ENCODE measurements around the gene OR2M4.
"Not testable (repeated sequence)": the region's sequence is repeated elsewhere in the genome, so short reads cannot be mapped to it uniquely, and the experiment has no call there.

Gene OR2M4

GRCh38 chr1:248231117-248231516 lies at the start of gene OR2M4:
Gene OR2M4, plus strand, starts transcription at chr1:248231417. Its CDS starts 7,512 bp downstream, at chr1:248238929.
- no peak for DNase-seq

- DNase-seq: no peak
These were observed 47.2 kb upstream of the OR2M4 start for GRCh38 chr1:248183996-248184395.

- no peak for DNase-seq
These were observed 43.9 kb upstream of the OR2M4 start for GRCh38 chr1:248187363-248187762.

GRCh38 chr1:248189026-248189425 lies 42.2 kb upstream of the OR2M4 start:
- DNase-seq: no peak

GRCh38 chr1:248194117-248194516 lies 37.1 kb upstream of the OR2M4 start:
- no peak for DNase-seq

- no peak for DNase-seq
These were observed 34.3 kb upstream of the OR2M4 start, which contains the start of gene OR2M3 for GRCh38 chr1:248196965-248197364. Gene OR2M3, plus strand, starts transcription at chr1:248197265. Its CDS starts 5,803 bp downstream, at chr1:248203068.

- DNase-seq: no peak
These were observed 15.3 kb upstream of the OR2M4 start for GRCh38 chr1:248215880-248216279.

- DNase-seq: no peak
These were observed 5.7 kb upstream of the OR2M4 start for GRCh38 chr1:248225537-248225936.

GRCh38 chr1:248229360-248229908 lies 1.8 kb upstream of the OR2M4 start:
- no peak for DNase-seq

- DNase-seq: no peak
These were observed 8.3 kb downstream of the OR2M4 start for GRCh38 chr1:248239478-248239877.

- DNase-seq: peak; percentile 82
These were observed 12.0 kb downstream of the OR2M4 start for GRCh38 chr1:248243204-248243603.

- not testable (repeated sequence) for DNase-seq
These were observed 28.1 kb downstream of the OR2M4 start for GRCh38 chr1:248259309-248259708.

- peak; percentile 21 for DNase-seq
These were observed 37.0 kb downstream of the OR2M4 start for GRCh38 chr1:248268178-248268577.

GRCh38 chr1:248273225-248273624 lies 42.0 kb downstream of the OR2M4 start:
- DNase-seq: not testable (repeated sequence)

- DNase-seq: no peak
These were observed 46.7 kb downstream of the OR2M4 start, which contains the start of gene OR2T33 for GRCh38 chr1:248277876-248278275. Gene OR2T33, minus strand, starts transcription at chr1:248277976. Its CDS starts 4,162 bp downstream, at chr1:248273814.

GRCh38 chr1:248288391-248288790 lies 57.2 kb downstream of the OR2M4 start:
- no peak for DNase-seq
